GM19043 (cell line): ENCODE data around the gene ARHGEF26.

ENCODE experiments used
- ATAC-seq: cut with Tn5 transposase; IDR thresholded peaks from one replicate; pipeline ENCODE4 v1.9.1; 2021; ENCODE audit warnings: low read depth; ENCODE audit not compliant: unreplicated experiment

Gene ARHGEF26

GRCh38 chr3:154194877-154195276, 73.7 kb downstream of the ARHGEF26 start:
- no peak for ATAC-seq

GRCh38 chr3:154195620-154196356, 74.6 kb downstream of the ARHGEF26 start:
- no peak for ATAC-seq

GRCh38 chr3:154197751-154198150, 76.6 kb downstream of the ARHGEF26 start:
- no peak for ATAC-seq

GRCh38 chr3:154209499-154209898, 88.3 kb downstream of the ARHGEF26 start:
- ATAC-seq = no peak

GRCh38 chr3:154210986-154211385, 89.8 kb downstream of the ARHGEF26 start:
- ATAC-seq = no peak

GRCh38 chr3:154214306-154214705, 93.1 kb downstream of the ARHGEF26 start:
- no peak for ATAC-seq

DNA sequence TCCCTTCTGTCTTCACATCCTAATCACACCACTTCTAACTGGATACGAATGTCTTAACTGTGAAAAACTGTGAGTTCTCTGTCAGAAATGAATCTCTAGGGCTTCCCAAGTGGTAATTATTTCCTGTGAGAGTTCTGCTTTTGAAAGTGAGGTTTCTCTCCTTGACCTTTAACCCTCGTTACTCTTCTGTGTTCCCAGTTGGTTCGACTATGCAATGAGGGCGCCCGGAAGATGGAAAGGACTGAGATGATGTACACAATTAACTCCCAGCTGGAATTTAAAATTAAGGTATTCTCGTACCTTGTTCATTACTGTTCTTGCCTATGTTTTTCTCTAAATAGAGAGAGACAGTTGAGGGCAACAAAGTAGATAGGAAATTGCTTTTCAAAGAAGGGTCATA, 96.5 kb downstream of the ARHGEF26 start:
- ATAC-seq = no peak

DNA sequence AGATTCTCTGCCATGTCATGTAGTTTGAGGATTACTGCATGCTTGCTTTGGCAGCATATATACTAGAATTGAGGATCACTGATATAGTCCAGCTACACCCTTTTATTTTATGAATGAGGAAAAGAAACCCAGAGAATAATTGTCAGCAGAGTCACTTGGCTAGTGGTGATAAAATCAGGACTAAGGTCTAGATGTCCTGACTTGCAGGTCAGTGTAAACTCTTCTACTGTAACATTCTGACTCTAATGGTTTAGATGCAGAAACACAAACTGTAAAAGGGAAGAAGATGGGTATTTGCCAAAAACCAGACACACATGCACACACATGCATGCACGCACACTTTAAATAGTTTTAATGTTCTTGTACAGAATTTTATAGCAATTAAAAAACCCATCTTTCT, 97.5 kb downstream of the ARHGEF26 start:
- ATAC-seq = no peak

DNA sequence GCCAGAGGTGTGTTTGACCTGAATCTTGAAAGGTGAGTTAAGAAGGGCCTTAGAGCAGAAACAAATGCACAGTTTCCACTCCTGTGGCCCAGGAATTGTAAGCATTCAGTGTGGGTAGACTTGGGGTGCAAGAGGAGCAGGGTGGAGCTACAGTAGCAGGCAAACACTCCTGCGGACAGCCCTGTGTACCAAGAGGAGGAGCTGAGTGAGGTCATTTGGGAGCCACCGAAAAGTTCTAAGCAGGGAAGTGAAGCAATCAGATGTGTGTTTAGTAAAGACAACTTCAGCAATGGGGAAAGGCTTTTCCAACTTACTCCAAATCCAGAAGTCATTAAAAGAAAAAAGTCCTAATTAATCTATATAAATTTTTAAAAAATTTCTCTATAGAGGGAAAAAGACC, 99.3 kb downstream of the ARHGEF26 start:
- ATAC-seq = no peak

DNA sequence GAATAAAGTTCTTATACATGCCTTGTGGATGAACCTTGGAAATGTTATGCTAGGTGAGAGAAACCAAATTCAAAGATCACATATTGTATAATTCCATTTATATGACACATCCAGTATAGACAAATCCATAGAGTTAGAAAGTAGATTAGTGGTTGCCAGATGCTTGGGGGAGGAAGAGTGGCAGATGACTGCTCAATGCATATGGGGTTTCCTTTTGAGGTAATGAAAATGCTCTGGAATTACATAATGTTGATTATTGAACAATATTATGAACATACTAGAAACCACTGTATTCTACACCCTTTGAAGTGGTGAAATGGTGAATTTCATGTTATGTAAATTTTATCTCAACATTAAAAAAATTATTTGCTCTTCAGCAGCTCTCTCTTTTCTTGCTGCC, 102.3 kb downstream of the ARHGEF26 start:
- no peak for ATAC-seq

DNA sequence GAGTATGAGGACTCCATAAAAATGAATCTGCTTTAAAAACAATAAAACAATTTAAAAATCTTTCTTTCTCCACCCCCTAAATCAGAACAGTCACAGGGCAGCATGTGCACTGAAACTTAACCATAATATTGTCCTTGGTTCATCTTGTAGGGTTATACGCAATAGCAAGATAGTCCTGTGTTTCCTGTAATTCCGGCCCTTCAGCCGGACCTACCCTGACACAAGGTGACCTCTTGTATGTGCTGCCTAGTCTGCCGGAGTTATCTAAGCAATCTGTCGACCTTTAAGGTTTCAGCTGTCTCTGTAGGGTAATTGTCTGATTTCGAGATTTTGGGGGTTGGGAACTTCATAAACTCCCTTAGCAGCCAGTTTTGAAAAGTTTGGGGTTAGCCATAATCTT, 103.2 kb downstream of the ARHGEF26 start:
- ATAC-seq = no peak

GRCh38 chr3:154224866-154225265, 103.7 kb downstream of the ARHGEF26 start:
- no peak for ATAC-seq

DNA sequence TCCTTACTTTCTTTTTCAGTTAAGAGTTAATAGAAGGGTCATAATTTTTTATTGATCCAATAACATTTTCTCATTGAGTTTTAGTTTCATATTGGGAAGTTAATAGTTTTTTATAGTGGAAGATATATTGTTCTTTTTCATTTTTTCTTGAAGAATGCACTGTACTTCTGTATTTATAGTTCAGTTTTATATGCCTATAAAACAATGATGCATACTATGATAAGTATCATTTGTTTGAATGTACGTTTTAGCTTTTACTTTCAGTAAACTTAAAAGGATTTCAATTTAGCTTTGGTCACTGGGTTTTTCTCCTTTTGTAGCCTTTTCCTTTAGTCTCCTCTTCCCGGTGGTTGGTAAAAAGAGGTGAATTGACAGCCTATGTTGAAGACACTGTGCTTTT, 104.3 kb downstream of the ARHGEF26 start:
- no peak for ATAC-seq

GRCh38 chr3:154227531-154227930, 106.3 kb downstream of the ARHGEF26 start:
- ATAC-seq = no peak

DNA sequence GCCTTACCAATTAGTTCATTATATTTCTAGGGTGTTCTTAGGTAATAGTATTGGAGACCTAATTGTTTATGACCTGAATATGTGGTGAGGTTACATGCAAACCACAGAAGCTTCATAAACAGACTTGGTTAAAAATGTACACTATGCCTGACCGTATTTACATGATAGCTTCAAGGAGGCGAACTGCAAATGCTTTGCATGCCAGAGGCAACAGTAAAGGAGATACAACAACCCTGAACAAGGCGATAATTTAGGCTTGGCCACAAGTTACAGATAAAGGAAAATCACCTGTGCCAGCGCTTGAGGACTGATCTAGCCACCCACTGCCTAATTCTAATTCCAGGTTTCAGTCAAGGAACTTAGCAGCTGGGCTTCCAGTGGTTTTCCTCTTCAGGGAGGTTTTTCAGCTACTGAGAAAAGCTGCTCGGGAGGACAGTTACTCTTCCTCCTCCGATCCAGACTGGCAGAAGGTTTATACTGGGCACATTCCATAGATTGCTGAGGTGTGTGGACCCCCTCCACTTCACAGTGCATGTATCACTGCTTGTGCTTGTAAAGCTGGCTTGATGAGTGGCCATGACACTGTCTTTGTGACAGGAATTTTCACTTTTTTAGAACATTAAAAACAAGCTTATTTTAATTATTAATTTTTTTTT, 107.5 kb downstream of the ARHGEF26 start:
- no peak for ATAC-seq

GRCh38 chr3:154229217-154229590, 108.0 kb downstream of the ARHGEF26 start:
- no peak for ATAC-seq

GRCh38 chr3:154235330-154235729, 114.1 kb downstream of the ARHGEF26 start:
- ATAC-seq = no peak

DNA sequence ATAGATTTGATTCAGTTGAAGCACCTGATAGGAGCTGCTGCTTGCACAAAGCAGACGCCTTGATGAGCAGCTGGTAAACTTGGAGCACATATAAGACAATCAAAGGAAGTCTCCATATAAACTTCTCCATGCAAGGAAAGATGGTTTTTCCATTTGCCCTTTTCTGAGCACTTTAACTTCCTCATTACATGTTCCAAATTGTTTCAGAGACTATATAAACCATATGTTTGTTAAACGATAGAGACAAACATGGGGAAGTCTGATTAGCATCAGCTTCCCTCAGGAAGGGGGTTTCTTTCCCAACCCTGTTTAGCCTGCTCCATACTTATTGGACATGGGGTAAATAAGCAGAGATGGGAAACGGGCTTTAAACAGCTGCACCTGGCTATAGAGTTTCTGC, 115.1 kb downstream of the ARHGEF26 start:
- no peak for ATAC-seq

DNA sequence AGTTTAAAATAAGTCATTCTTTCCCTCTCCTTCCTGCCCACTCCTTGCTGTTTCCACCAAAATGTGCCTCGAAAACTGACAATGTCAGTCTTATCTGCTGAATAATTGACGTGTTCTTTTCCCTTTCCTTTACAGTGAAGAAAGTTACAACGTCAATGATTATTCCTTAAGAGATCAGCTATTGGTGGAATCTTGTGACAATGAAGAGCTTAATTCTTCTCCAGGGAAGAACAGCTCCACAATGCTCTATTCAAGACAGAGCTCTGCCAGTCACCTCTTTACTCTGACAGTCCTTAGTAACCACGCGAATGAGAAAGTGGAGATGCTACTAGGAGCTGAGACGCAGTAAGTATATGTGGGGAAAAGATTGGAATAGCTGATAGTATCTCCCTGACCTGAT, 119.0 kb downstream of the ARHGEF26 start:
- ATAC-seq = no peak

GRCh38 chr3:154241496-154241895, 120.3 kb downstream of the ARHGEF26 start:
- no peak for ATAC-seq

DNA sequence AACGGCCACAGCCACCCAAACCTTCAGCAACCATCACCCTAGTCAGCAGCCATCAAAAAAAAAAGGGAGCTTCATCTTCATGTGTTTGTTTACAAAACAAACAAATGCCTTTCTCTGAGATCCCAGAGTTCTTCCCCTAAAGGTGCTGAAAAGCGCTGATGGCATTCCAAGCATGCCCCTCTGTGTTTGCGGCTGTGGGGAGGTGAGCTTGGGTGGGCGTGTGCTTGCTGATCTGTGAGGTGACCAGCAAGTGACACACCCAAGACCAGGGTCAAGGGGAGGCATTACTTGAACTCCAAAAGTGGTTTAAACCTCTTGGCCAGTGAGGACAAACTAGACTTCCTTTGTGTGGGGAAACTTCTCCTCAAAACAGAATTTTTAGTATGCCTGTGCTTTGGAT, 121.6 kb downstream of the ARHGEF26 start:
- no peak for ATAC-seq

DNA sequence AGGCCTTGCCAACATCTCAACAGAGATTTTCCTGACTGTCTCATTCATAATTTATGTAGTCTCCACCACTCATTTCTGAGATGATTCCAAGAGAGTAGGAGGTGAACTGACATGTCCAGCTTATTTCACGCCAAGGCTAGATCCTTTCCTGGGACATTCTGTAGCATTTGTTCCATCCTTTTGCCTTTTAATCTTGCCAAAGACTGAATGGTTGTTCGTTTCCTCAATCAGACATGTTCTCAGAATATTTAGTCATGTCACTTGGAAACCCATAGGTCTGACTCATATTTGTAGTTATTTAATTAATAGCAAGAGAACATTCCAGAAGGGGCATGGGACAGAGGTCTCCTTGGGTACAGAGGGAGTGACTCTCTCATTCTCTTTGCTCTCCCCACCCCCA, 122.2 kb downstream of the ARHGEF26 start:
- ATAC-seq = no peak
